Panc1 (cell line): ENCODE measurements around the gene TRIM17. TPM values are rescaled to one million over a fixed set of nuclear protein-coding genes. Genes with fewer than 3 reads are reported as not detected.

Experiments
- ATAC-seq: fragments of 200-7000 bp; cut with Tn5 transposase; 2 replicates; pipeline ENCODE4 v1.9.1; 2020; ENCODE audit warnings: mild to moderate bottlenecking, moderate library complexity
- BruUV-seq: library from RNA; stranded (reverse); fragments of 400-500 nt; replicated peaks from 2 replicates; lab custom pipeline; 2021; lab: Mats Ljungman, UMichigan
- CTCF ChIA-PET: fragments of 300-600 bp; sonication (Branson Sonifier 250); formaldehyde crosslinking; loops from one replicate; lab custom pipeline; 2022; ENCODE audit warnings: antibody characterized with exemption; lab: Charles Lee
- POLR2A ChIA-PET: fragments of 300-600 bp; sonication (Branson Sonifier 250); formaldehyde crosslinking; loops from one replicate; lab custom pipeline; 2022; ENCODE audit warnings: antibody characterized with exemption; lab: Charles Lee
- DNase-seq: peaks from one replicate; pipeline ENCODE4 v3.0.0-alpha.2; 2010; ENCODE audit warnings: low read depth, low spot score
- H3K27ac ChIP-seq: 2 replicates; pipeline ENCODE4 v1.5.1; 2011; ENCODE audit warnings: mild to moderate bottlenecking, low read length, inconsistent platforms
- H3K27me3 ChIP-seq: fragments of 200-500 bp; sonication (Bioruptor generic); 2 replicates; pipeline ENCODE4 v1.6.0; 2014; ENCODE audit warnings: low read length, inconsistent platforms; ENCODE audit not compliant: control insufficient read depth, insufficient read depth
- H3K36me3 ChIP-seq: fragments of 200-500 bp; sonication (Bioruptor generic); 2 replicates; pipeline ENCODE4 v1.5.1; 2014; ENCODE audit warnings: inconsistent platforms, mild to moderate bottlenecking, low read length, moderate library complexity; ENCODE audit not compliant: control insufficient read depth, insufficient read depth
- H3K4me1 ChIP-seq: 2 replicates; pipeline ENCODE4 v1.5.1; 2011; ENCODE audit warnings: inconsistent platforms, mild to moderate bottlenecking, low read length, moderate library complexity; ENCODE audit not compliant: control insufficient read depth, insufficient read depth
- H3K4me3 ChIP-seq, 2 experiments: 2 replicates each; pipeline ENCODE4 v1.5.1; 2011 to 2012; ENCODE audit warnings: low read depth in 2 of 2, low read length in 2 of 2, mild to moderate bottlenecking in 2 of 2, inconsistent platforms in 1 of 2, moderate library complexity in 1 of 2
- H3K9me3 ChIP-seq: fragments of 200-500 bp; sonication (Bioruptor generic); 2 replicates; pipeline ENCODE4 v1.5.1; 2014; ENCODE audit warnings: low read depth, mild to moderate bottlenecking, inconsistent platforms, low read length, moderate library complexity; ENCODE audit not compliant: control insufficient read depth, insufficient read depth
- CTCF ChIP-seq: fragments of 450-650 bp; IDR thresholded peaks from 2 replicates; pipeline ENCODE4 v1.5.1; 2017; ENCODE audit warnings: mild to moderate bottlenecking
- POLR2AphosphoS5 ChIP-seq: IDR thresholded peaks from 2 replicates; pipeline ENCODE4 v1.6.1; 2012; ENCODE audit warnings: mild to moderate bottlenecking, low read depth, low read length, moderate library complexity
- REST ChIP-seq, 2 experiments: IDR thresholded peaks; 2 replicates each; pipeline ENCODE4 v1.6.1; 2011 to 2012; ENCODE audit warnings: low read depth in 2 of 2, control low read depth in 1 of 2, low read length in 1 of 2, mild to moderate bottlenecking in 1 of 2, moderate library complexity in 1 of 2; ENCODE audit not compliant: insufficient read depth in 1 of 2
- SIN3A ChIP-seq: IDR thresholded peaks from 2 replicates; pipeline ENCODE4 v1.6.1; 2012; ENCODE audit warnings: low read depth, mild to moderate bottlenecking, low read length, moderate library complexity, borderline replicate concordance; ENCODE audit not compliant: insufficient read depth
- TCF7L2 ChIP-seq: IDR thresholded peaks from 2 replicates; pipeline ENCODE4 v1.6.1; 2011; ENCODE audit warnings: mild to moderate bottlenecking, low read depth, low read length, inconsistent platforms
- in situ Hi-C: cut with HindIII; loops from 2 replicates; pipeline ENCODE4 v1.10.0; 2016; ENCODE audit warnings: low sequenced_read_pairs, low pct_unique_long_range_greater_than_20kb
- intact Hi-C: fragments of 100-400 bp; cut with micrococcal nuclease; formaldehyde crosslinking; loops from one replicate; pipeline ENCODE4 v1.10.0; 2022; ENCODE audit not compliant: unreplicated experiment
- microRNA-seq: library from miRNA; unstranded; fragments of <30 nt; microRNA quantifications from one replicate; pipeline ENCODE4 v1.1.0, GENCODE V29; 2020; ENCODE audit not compliant: unreplicated experiment
- total RNA-seq: library from RNA; stranded (reverse); gene quantifications from one replicate; pipeline ENCODE4 v1.2.1, GENCODE V29; 2021; ENCODE audit not compliant: unreplicated experiment

Gene TRIM17
- total RNA-seq, 1 experiment from 2014 or later, result 1.2 TPM

- POLR2A ChIA-PET, result no interaction called here
- no peak for ATAC-seq
- intact Hi-C loops (no loop called here), in situ Hi-C loops (no loop called here)
- Histone ChIP-seq H3K4me3 (no peak overlapping the region), H3K4me1 (no peaks in the 10 kb centered on the region), H3K27ac (no peak overlapping the region), H3K9me3 (no peaks in the 10 kb centered on the region), H3K27me3 (no peaks in the 10 kb centered on the region), H3K36me3 (no peaks in the 10 kb centered on the region)
- no peak for TF ChIP-seq POLR2AphosphoS5
- TF ChIP-seq REST (IDR thresholded peaks at IDR 0.05; ENCODE audit: insufficient read depth in 1 of 2, low read depth in 2 of 2, low read length in 1 of 2), result no peak
- no peak for TF ChIP-seq CTCF
- no peak for TF ChIP-seq TCF7L2
- no peak for TF ChIP-seq SIN3A
- DNase-seq, result no peak
- no TSS peak for BruUV-seq
- CTCF ChIA-PET, result no interaction called here
Measured at GRCh38 chr1:228358039-228358763, 58.5 kb downstream of the TRIM17 start.

Small RNAs within 50 kb of the gene (microRNA-seq; reads per million reads assigned to microRNA genes)
- gene MIR4666A, result not detected
- gene MIR6742, result not detected

Other genes starting within 250 kb of the TRIM17 start
- gene OBSCN, start 208.8 kb downstream of the TRIM17 start, total RNA-seq, result 10.5 TPM
- 38.6 TPM for gene TRIM11, start 10.0 kb downstream of the TRIM17 start, total RNA-seq
- gene RNF187, start 70.5 kb upstream of the TRIM17 start, total RNA-seq, result 143 TPM